C4-2B (cell line): ENCODE measurements around the gene TGM4.

Source experiments
- CTCF ChIP-seq: fragments of 450-650 bp; conservative IDR thresholded peaks from 2 replicates; pipeline ENCODE4 v1.5.1; 2017; ENCODE audit warnings: mild to moderate bottlenecking
- ZFX ChIP-seq: fragments of 450-650 bp; IDR thresholded peaks from 2 replicates; pipeline ENCODE4 v1.6.1; 2017

- TF ChIP-seq CTCF: no peak
- no peak for TF ChIP-seq ZFX
Measured at GRCh38 chr3:44877333-44877732, 2.9 kb downstream of the TGM4 start.
